H54 (cell line): ENCODE results near the gene SMIM45.

ENCODE experiments used
- DNase-seq: peaks from one replicate; pipeline ENCODE4 v3.0.0; 2011; ENCODE audit warnings: low spot score, mixed read lengths; ENCODE audit not compliant: insufficient read length
- FAIRE-seq: peaks from 3 replicates; lab custom pipeline; 2011; peaks lifted over from hg19 to GRCh38; lab: Jason Lieb, UNC
- POLR2A ChIP-seq: IDR thresholded peaks from 2 replicates; pipeline ENCODE4 v1.6.1; 2011; ENCODE audit warnings: low read depth, mild to moderate bottlenecking, low read length

The SMIM45 gene

GRCh38 chr22:41952713-41953112, 763 bp downstream of the SMIM45 start:
- no peak for DNase-seq
- no peak for TF ChIP-seq POLR2A
- FAIRE-seq: no peak

- FAIRE-seq (no peak), DNase-seq (no peak)
- TF ChIP-seq POLR2A: no peak
Observed at GRCh38 chr22:41957941-41958556, 6.1 kb downstream of the SMIM45 start.

GRCh38 chr22:41963453-41964111, 11.6 kb downstream of the SMIM45 start:
- FAIRE-seq (no peak), DNase-seq (no peak)
- no peak for TF ChIP-seq POLR2A

GRCh38 chr22:41964112-41964491, 12.2 kb downstream of the SMIM45 start:
- DNase-seq (no peak), FAIRE-seq (no peak)

GRCh38 chr22:41966225-41966606, 14.3 kb downstream of the SMIM45 start:
- no peak for TF ChIP-seq POLR2A
- DNase-seq (no peak), FAIRE-seq (no peak)

More at GRCh38 chr22:41964112-41964491, 12.2 kb downstream of the SMIM45 start:
- TF ChIP-seq POLR2A: no peak

- DNase-seq (no peak), FAIRE-seq (no peak)
- no peak for TF ChIP-seq POLR2A
Observed at GRCh38 chr22:41966607-41967240, 14.8 kb downstream of the SMIM45 start.

GRCh38 chr22:41968601-41969000, 16.7 kb downstream of the SMIM45 start:
- DNase-seq: no peak
- FAIRE-seq: no peak
- no peak for TF ChIP-seq POLR2A

GRCh38 chr22:41969110-41969646, 17.2 kb downstream of the SMIM45 start, which contains the start of gene SEPTIN3:
Gene SEPTIN3 (plus strand): TSS chr22:41969443. CDS start chr22:41971493, 2,050 bp downstream.
- TF ChIP-seq POLR2A: no peak
- DNase-seq (no peak), FAIRE-seq (no peak)

GRCh38 chr22:41970601-41971000, 18.7 kb downstream of the SMIM45 start:
- TF ChIP-seq POLR2A: no peak
- FAIRE-seq: no peak

GRCh38 chr22:41971431-41971830, 19.5 kb downstream of the SMIM45 start:
- DNase-seq (no peak), FAIRE-seq (no peak)
- no peak for TF ChIP-seq POLR2A

More at GRCh38 chr22:41970601-41971000, 18.7 kb downstream of the SMIM45 start:
- no peak for DNase-seq

- DNase-seq (no peak), FAIRE-seq (no peak)
- TF ChIP-seq POLR2A: no peak
Observed at GRCh38 chr22:41974691-41975290, 22.8 kb downstream of the SMIM45 start.

GRCh38 chr22:41975299-41976069, 23.5 kb downstream of the SMIM45 start:
- FAIRE-seq: no peak
- DNase-seq: no peak
- TF ChIP-seq POLR2A: no peak
